Keratinocyte (primary cell): ENCODE data around the gene P2RY8. TPM values are rescaled to one million over a fixed set of nuclear protein-coding genes. Genes with fewer than 3 reads are reported as not detected.

ENCODE experiments used
- DNase-seq: peaks from one replicate; pipeline ENCODE4 v3.0.0-alpha.2; 2011; ENCODE audit warnings: low read depth, missing footprints, low spot score
- FAIRE-seq: peaks from 2 replicates; lab custom pipeline; 2011; peaks lifted over from hg19 to GRCh38; lab: Jason Lieb, UNC
- H2AFZ ChIP-seq: 2 replicates; pipeline ENCODE4 v1.6.0; 2012; ENCODE audit warnings: low read length, control low read depth, inconsistent platforms; ENCODE audit not compliant: control insufficient read depth
- H3K27ac ChIP-seq: 2 replicates; pipeline ENCODE4 v1.5.1; 2011; ENCODE audit warnings: low read length; ENCODE audit not compliant: control insufficient read depth, insufficient read depth
- H3K27me3 ChIP-seq: 3 replicates; pipeline ENCODE4 v1.6.0; 2011; ENCODE audit warnings: low read length; ENCODE audit not compliant: control insufficient read depth, insufficient read depth; ENCODE audit errors: extremely low read depth
- H3K36me3 ChIP-seq, 2 experiments: 2 replicates in 1 of 2; 3 replicates in 1 of 2; pipeline ENCODE4 v1.5.1; 2011; ENCODE audit warnings: low read length in 2 of 2, mild to moderate bottlenecking in 1 of 2; ENCODE audit not compliant: control insufficient read depth in 2 of 2, insufficient read depth in 2 of 2; ENCODE audit errors: extremely low read depth in 1 of 2
- H3K4me1 ChIP-seq: 3 replicates; pipeline ENCODE4 v1.5.1; 2011; ENCODE audit warnings: low read length; ENCODE audit not compliant: control insufficient read depth, insufficient read depth; ENCODE audit errors: extremely low read depth
- H3K4me2 ChIP-seq: 3 replicates; pipeline ENCODE4 v1.6.0; 2011; ENCODE audit warnings: low read depth, low read length; ENCODE audit not compliant: control insufficient read depth, insufficient read depth; ENCODE audit errors: extremely low read depth
- H3K4me3 ChIP-seq, 3 experiments: fragments of 200-600 bp in 1 of 3; sonication (generic) in 1 of 3; 2 replicates in 2 of 3; 3 replicates in 1 of 3; pipeline ENCODE4 v1.5.1; 2011 to 2016; ENCODE audit warnings: low read length in 3 of 3, mild to moderate bottlenecking in 3 of 3, control low read depth in 2 of 3, inconsistent platforms in 1 of 3, low read depth in 1 of 3, mixed read lengths in 1 of 3, mixed run types in 1 of 3, moderate library complexity in 1 of 3; ENCODE audit not compliant: control insufficient read depth in 2 of 3, insufficient read depth in 2 of 3; ENCODE audit errors: extremely low read depth in 1 of 3
- H3K79me2 ChIP-seq: 2 replicates; pipeline ENCODE4 v1.6.0; 2012; ENCODE audit warnings: low read length; ENCODE audit not compliant: control insufficient read depth, insufficient read depth
- H3K9ac ChIP-seq: 3 replicates; pipeline ENCODE4 v1.6.0; 2011; ENCODE audit warnings: low read length; ENCODE audit not compliant: control insufficient read depth, insufficient read depth; ENCODE audit errors: extremely low read depth
- H3K9me1 ChIP-seq: 3 replicates; pipeline ENCODE4 v1.6.0; 2011; ENCODE audit warnings: low read length; ENCODE audit not compliant: control insufficient read depth, insufficient read depth; ENCODE audit errors: extremely low read depth
- H3K9me3 ChIP-seq: 2 replicates; pipeline ENCODE4 v1.5.1; 2012; ENCODE audit warnings: low read depth, low read length; ENCODE audit not compliant: control insufficient read depth
- H4K20me1 ChIP-seq: 3 replicates; pipeline ENCODE4 v1.6.0; 2011; ENCODE audit warnings: low read length; ENCODE audit not compliant: control insufficient read depth, insufficient read depth; ENCODE audit errors: extremely low read depth
- CTCF ChIP-seq, 3 experiments: IDR thresholded peaks in 1 of 3; conservative IDR thresholded peaks in 1 of 3; optimal IDR thresholded peaks in 1 of 3; 2 replicates in 2 of 3; 3 replicates in 1 of 3; pipeline versions ENCODE3 to v1.5.1; 2011; ENCODE audit warnings: low read length in 3 of 3, mild to moderate bottlenecking in 3 of 3, moderate library complexity in 2 of 3, control low read depth in 1 of 3, inconsistent platforms in 1 of 3; ENCODE audit not compliant: insufficient read depth in 2 of 3; ENCODE audit errors: extremely low read depth in 1 of 3
- EZH2 ChIP-seq: IDR thresholded peaks from one replicate; pipeline ENCODE4 v1.6.1; 2012; ENCODE audit warnings: inconsistent platforms, mild to moderate bottlenecking, low read length, moderate library complexity
- dilution Hi-C: fragments of 300-500 bp; cut with MboI; formaldehyde crosslinking; loops from one replicate; pipeline ENCODE4 v1.7.0; 2020; ENCODE audit warnings: low sequenced_read_pairs; ENCODE audit not compliant: extremely low pct_ligation_motif_present
- polyA plus RNA-seq, 5 experiments: library from polyadenylated mRNA; depleted of rRNA in 3 of 5; stranded (reverse) in 3 of 5; stranded (forward) in 1 of 5; unstranded in 1 of 5; fragments of >200 nt; gene quantifications; 1 replicate in 1 of 5; 2 replicates in 3 of 5; 3 replicates in 1 of 5; pipeline versions ENCODE4 v1.2.1 to v1.2.3, GENCODE V29; 2011 to 2012; ENCODE audit warnings: missing spikeins in 2 of 5, low read depth in 1 of 5, low replicate concordance in 1 of 5

Gene P2RY8
- polyA plus RNA-seq, 1 donor (not counting 4 experiments of a cell fraction or from before 2014, with no cell fraction given): not detected

GRCh38 chrX:1521459-1521956 is 15.5 kb downstream of the P2RY8 start:
- FAIRE-seq: no peak
- Histone ChIP-seq H3K4me3 (no peak overlapping the region), H3K4me1 (no peaks in the 10 kb centered on the region), H3K9me1 (no peaks in the 10 kb centered on the region), H3K9ac (no peak overlapping the region), H4K20me1 (no peaks in the 10 kb centered on the region), H3K4me2 (no peak overlapping the region), H3K27me3 (no peaks in the 10 kb centered on the region), H2AFZ (no peak overlapping the region), H3K9me3 (peaks cover 5% of the 10 kb centered on the region), H3K79me2 (no peaks in the 10 kb centered on the region), H3K36me3 (no peaks in the 10 kb centered on the region), H3K27ac (no peak overlapping the region)
- no peak for DNase-seq
- no peak for TF ChIP-seq CTCF (optimal IDR thresholded peaks at IDR 0.05 in 1 of 3, IDR thresholded peaks at IDR 0.05 in 1 of 3, conservative IDR thresholded peaks at IDR 0.05 in 1 of 3; ENCODE audit: extremely low read depth in 1 of 3, insufficient read depth in 2 of 3, low read length in 3 of 3)
- TF ChIP-seq EZH2: no peak
- dilution Hi-C loops: no loop called here

GRCh38 chrX:1520350-1520749 is 16.6 kb downstream of the P2RY8 start:
- H3K4me2 ChIP-seq: no peak overlapping the region
- H3K79me2 ChIP-seq: no peaks in the 10 kb centered on the region
- no peaks in the 10 kb centered on the region for H4K20me1 ChIP-seq
- no peak overlapping the region for H3K9ac ChIP-seq
- H3K27me3 ChIP-seq: no peaks in the 10 kb centered on the region
- FAIRE-seq (no peak), DNase-seq (no peak)
- dilution Hi-C loops: no loop called here
- no peak overlapping the region for H3K27ac ChIP-seq
- no peaks in the 10 kb centered on the region for H3K9me1 ChIP-seq
- no peak overlapping the region for H2AFZ ChIP-seq
- H3K9me3 ChIP-seq: peaks cover 5% of the 10 kb centered on the region
- H3K36me3 ChIP-seq: no peaks in the 10 kb centered on the region
- no peak for TF ChIP-seq EZH2
- TF ChIP-seq CTCF (optimal IDR thresholded peaks at IDR 0.05 in 1 of 3, IDR thresholded peaks at IDR 0.05 in 1 of 3, conservative IDR thresholded peaks at IDR 0.05 in 1 of 3; ENCODE audit: extremely low read depth in 1 of 3, insufficient read depth in 2 of 3, low read length in 3 of 3): no peak
- H3K4me3 ChIP-seq: no peak overlapping the region
- H3K4me1 ChIP-seq: no peaks in the 10 kb centered on the region
